Measurements from ENCODE around the gene LRRC10.

LRRC10 gene

DNA sequence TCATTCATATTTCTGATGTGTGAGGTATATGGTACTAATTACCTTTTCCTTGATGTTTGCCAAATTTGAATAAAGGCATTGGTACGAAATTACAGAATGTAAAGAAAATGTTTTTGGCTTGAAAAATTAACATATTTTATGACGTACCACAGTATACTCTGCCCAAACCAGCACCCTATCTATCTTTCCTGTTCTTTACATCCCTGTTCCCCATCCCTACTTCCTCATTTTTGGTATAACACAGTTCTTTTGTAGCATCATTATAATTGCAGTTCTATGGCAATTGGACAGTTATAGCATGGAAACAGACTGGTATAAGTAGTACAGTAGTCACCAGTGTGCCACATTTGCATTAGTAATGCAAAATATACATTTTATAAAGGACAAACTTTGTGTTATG lies 32.4 kb downstream of the LRRC10 start:
- DNase-seq = peak; percentile 49
- in situ Hi-C loops (cut with MboI; ENCODE audit: low pct_unique_long_range_greater_than_20kb, low sequenced_read_pairs) = no loop called here

DNA sequence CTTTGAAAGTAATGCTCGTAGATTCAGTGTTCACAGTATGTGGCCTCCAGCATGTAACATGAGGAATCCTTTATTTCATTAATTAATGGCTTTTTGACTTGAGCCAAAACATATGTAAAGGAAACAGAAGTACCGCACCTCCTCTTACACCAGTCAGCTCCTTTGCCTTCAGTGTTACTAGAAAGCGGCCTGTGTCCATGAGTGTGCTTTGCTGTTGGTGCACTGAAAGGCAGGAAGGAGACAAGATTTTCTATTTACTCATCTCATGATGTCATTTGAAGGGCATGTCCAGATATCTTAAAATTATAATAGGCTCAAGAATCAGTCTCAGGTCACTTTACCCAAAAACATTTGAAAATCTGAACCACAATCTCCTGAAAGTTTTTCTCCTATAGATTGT lies 35.4 kb downstream of the LRRC10 start:
- no peak for DNase-seq
- in situ Hi-C loops (cut with MboI; ENCODE audit: low pct_unique_long_range_greater_than_20kb, low sequenced_read_pairs) = no loop called here

DNA sequence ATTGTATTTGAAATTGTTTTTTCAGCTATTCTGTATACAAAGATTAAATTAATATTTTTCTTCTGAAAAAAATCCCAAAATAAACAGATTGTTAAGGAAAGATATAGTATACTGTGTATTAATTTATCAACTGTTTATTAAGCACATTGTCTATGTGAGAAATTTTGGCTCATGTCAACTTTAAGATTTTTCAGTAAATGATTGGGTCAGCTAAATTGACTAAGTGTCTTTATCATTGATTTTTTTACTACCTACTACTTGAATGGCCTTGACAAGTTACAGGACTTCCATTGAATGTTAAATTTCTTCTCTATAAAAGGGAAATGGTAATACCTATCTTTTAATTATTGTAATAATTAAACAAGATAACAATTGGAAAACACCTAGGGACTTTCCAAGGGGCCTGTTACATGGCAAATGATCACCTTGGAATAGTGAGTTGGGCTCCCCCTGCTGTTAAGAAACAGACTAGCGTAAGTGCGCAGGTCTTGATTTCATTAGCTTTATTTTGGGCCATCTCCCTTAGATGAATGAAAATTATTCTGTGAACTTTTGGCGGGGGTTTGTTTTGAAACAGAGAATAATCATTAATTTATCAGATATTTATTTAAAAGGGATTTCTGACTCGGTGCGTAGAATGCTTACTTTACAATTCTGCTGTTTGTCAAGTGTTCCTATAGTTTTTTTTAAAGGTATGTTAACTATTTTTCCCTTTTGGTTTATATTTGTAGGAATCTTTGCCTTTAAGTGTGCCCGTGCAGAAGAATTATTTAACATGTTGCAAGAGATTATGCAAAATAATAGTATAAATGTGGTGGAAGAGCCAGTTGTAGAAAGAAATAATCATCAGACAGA lies 39.9 kb downstream of the LRRC10 start:
- peak; percentile 70 for DNase-seq
- in situ Hi-C loops (cut with MboI; ENCODE audit: low pct_unique_long_range_greater_than_20kb, low sequenced_read_pairs) = no loop called here

DNA sequence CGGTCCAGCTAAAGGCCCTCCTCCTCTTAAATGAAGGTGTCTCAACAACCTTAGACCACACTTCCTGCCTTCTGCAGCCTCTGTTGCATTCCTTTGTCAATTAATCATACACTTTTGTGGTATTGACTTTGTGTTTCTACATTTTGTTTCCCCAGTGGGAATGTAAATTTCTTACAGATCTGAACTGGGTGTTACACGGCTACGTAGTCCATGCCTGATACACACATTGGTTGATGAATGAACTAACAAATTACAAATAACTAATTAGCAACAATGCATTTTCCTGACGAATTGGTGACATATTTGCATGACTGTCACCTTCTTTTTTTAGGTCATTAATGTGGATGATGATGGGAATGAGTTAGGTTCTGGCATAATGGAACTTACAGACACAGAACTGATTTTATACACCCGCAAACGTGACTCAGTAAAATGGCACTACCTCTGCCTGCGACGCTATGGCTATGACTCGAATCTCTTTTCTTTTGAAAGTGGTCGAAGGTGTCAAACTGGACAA lies 40.6 kb downstream of the LRRC10 start:
- in situ Hi-C loops (cut with MboI; ENCODE audit: low pct_unique_long_range_greater_than_20kb, low sequenced_read_pairs) = no loop called here
- no peak for DNase-seq

DNA sequence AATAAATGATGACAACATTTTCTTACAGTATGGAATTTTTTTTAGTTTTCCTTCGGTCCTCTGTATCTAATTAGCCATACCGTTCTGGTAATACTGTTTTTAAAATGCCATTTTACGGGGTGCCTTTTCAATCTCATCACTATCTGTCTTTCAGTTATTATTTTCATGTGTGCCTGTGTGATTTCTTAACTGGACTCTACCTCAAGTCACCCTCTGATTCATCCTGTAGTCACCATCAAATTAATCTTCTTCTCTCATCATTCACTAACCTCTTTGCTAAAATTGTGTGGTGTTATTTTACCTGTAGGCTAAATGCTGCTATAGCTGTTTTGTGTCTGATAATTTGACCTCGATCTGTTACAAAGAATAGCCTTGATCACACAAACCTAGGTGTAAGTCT lies 41.5 kb downstream of the LRRC10 start:
- in situ Hi-C loops (cut with MboI; ENCODE audit: low pct_unique_long_range_greater_than_20kb, low sequenced_read_pairs) = no loop called here
- DNase-seq = no peak

DNA sequence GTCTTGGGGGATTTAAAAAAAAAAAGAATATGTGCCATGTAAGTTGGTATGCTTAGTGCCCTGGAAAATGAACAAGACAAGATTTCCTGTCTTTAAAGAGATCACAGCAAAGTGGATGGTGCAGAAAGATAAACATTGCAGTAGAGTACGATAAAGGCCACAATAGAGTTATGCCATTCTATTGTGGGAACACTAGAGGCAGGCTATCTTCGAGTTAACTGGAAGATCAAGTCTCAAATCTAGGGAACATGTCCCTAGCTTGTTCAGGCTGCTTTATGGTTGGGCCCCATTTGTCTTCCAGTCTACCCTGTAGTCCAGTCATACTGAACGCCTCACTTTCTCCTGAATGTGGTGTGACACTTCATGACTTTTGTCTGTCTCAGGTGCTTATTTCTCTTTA lies 44.1 kb downstream of the LRRC10 start:
- DNase-seq = no peak
- in situ Hi-C loops (cut with MboI; ENCODE audit: low pct_unique_long_range_greater_than_20kb, low sequenced_read_pairs) = no loop called here

DNA sequence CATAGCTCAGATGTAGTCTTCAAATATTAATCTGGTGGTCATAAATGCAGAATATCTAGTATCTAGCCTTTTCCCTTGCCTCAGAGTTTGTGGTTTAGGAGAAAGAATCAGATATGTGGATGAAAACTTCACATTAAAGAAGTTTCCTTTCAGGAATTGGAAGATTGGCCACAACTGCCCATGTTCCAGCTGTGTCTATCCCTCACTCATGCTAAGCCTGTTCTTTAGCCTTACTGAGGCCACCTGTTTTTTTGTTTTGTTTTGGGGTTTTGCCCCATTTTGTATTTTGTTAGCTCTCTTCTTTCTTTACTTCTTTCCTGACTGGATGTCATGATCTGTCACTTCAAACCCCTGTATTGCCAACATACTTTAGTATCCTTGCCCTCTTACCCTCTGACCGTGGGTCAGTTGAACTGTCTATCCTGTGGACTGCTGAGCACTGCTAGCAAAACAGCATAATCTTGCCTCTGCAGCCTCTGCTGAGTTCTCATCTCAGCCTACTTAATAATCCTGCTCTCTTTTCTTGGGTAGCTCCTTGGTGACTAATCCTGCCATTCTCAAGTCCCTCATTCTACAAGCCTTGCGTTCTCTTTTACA lies 47.4 kb downstream of the LRRC10 start:
- in situ Hi-C loops (cut with MboI; ENCODE audit: low pct_unique_long_range_greater_than_20kb, low sequenced_read_pairs) = no loop called here
- no peak for DNase-seq
